Measurements from ENCODE around the gene SMOC2.
"Not testable (repeated sequence)": the region's sequence is repeated elsewhere in the genome, so short reads cannot be mapped to it uniquely, and the experiment has no call there.

The SMOC2 gene

GRCh38 chr6:168536665-168537539, 95.9 kb downstream of the SMOC2 start:
- in situ Hi-C loops (cut with MboI; ENCODE audit: low sequenced_read_pairs): no loop called here

GRCh38 chr6:168537540-168537884, 96.5 kb downstream of the SMOC2 start:
- in situ Hi-C loops (cut with MboI; ENCODE audit: low sequenced_read_pairs): no loop called here

GRCh38 chr6:168538188-168538891, 97.4 kb downstream of the SMOC2 start:
- in situ Hi-C loops (cut with MboI; ENCODE audit: low sequenced_read_pairs): not testable (repeated sequence)

GRCh38 chr6:168538892-168539811, 98.2 kb downstream of the SMOC2 start:
- in situ Hi-C loops (cut with MboI; ENCODE audit: low sequenced_read_pairs): no loop called here

GRCh38 chr6:168540713-168541291, 99.8 kb downstream of the SMOC2 start:
- in situ Hi-C loops (cut with MboI; ENCODE audit: low sequenced_read_pairs): no loop called here

GRCh38 chr6:168541307-168541706, 100.3 kb downstream of the SMOC2 start:
- in situ Hi-C loops (cut with MboI; ENCODE audit: low sequenced_read_pairs): no loop called here

- in situ Hi-C loops (cut with MboI; ENCODE audit: low sequenced_read_pairs): no loop called here
These were observed 101.3 kb downstream of the SMOC2 start for GRCh38 chr6:168542301-168542700.

GRCh38 chr6:168545428-168545827, 104.4 kb downstream of the SMOC2 start:
- in situ Hi-C loops (cut with MboI; ENCODE audit: low sequenced_read_pairs): no loop called here

GRCh38 chr6:168546151-168546550, 105.2 kb downstream of the SMOC2 start:
- in situ Hi-C loops (cut with MboI; ENCODE audit: low sequenced_read_pairs): no loop called here

- in situ Hi-C loops (cut with MboI; ENCODE audit: low sequenced_read_pairs): no loop called here
These were observed 105.7 kb downstream of the SMOC2 start for GRCh38 chr6:168546730-168547129.

GRCh38 chr6:168550326-168550725, 109.3 kb downstream of the SMOC2 start:
- in situ Hi-C loops (cut with MboI; ENCODE audit: low sequenced_read_pairs): no loop called here

GRCh38 chr6:168554472-168554871, 113.5 kb downstream of the SMOC2 start:
- in situ Hi-C loops (cut with MboI; ENCODE audit: low sequenced_read_pairs): no loop called here

GRCh38 chr6:168554898-168555617, 114.1 kb downstream of the SMOC2 start:
- in situ Hi-C loops (cut with MboI; ENCODE audit: low sequenced_read_pairs): no loop called here

GRCh38 chr6:168555618-168556273, 114.8 kb downstream of the SMOC2 start:
- in situ Hi-C loops (cut with MboI; ENCODE audit: low sequenced_read_pairs): no loop called here

GRCh38 chr6:168557512-168557911, 116.5 kb downstream of the SMOC2 start:
- in situ Hi-C loops (cut with MboI; ENCODE audit: low sequenced_read_pairs): no loop called here

GRCh38 chr6:168558686-168559085, 117.7 kb downstream of the SMOC2 start:
- in situ Hi-C loops (cut with MboI; ENCODE audit: low sequenced_read_pairs): no loop called here

GRCh38 chr6:168559574-168560098, 118.7 kb downstream of the SMOC2 start:
- in situ Hi-C loops (cut with MboI; ENCODE audit: low sequenced_read_pairs): no loop called here

GRCh38 chr6:168560126-168560525, 119.1 kb downstream of the SMOC2 start:
- in situ Hi-C loops (cut with MboI; ENCODE audit: low sequenced_read_pairs): no loop called here

GRCh38 chr6:168562576-168563151, 121.7 kb downstream of the SMOC2 start:
- in situ Hi-C loops (cut with MboI; ENCODE audit: low sequenced_read_pairs): no loop called here

Measured in HL-60/S4 treated with phorbol 12-myristate 13-acetate at 8.2 ng/mL for 4 days and 3 days (cell line).